H1 (cell line): ENCODE measurements around the gene CD81. TPM values are rescaled to one million over a fixed set of nuclear protein-coding genes. Genes with fewer than 3 reads are reported as not detected.

ENCODE experiments used
- CTCF ChIA-PET: fragments of 300-600 bp; sonication (Branson Sonifier 250); formaldehyde crosslinking; loops from one replicate; lab custom pipeline; 2021; ENCODE audit not compliant: partially characterized antibody; lab: Charles Lee
- POLR2A ChIA-PET: fragments of 300-600 bp; sonication (Branson Sonifier 250); formaldehyde crosslinking; loops from one replicate; lab custom pipeline; 2021; ENCODE audit warnings: inconsistent platforms; ENCODE audit not compliant: partially characterized antibody; lab: Charles Lee
- DNase-seq, 2 experiments: peaks; one replicate each; pipeline versions ENCODE4 v3.0.0 to v3.0.0-alpha.2; 2010 to 2022; ENCODE audit warnings: low spot score in 2 of 2, low read depth in 1 of 2, mixed read lengths in 1 of 2
- FAIRE-seq: peaks from 2 replicates; lab custom pipeline; 2011; peaks lifted over from hg19 to GRCh38; lab: Jason Lieb, UNC
- H2AFZ ChIP-seq: 2 replicates; pipeline ENCODE4 v1.8.1; 2012; ENCODE audit warnings: low read length, inconsistent platforms
- H2AK5ac ChIP-seq: 2 replicates; pipeline ENCODE4 v1.6.1; 2013; ENCODE audit warnings: low read depth, low read length
- H2BK120ac ChIP-seq: replicated peaks from 2 replicates; pipeline ENCODE3; 2013; ENCODE audit warnings: low read depth, low read length, inconsistent platforms
- H2BK12ac ChIP-seq: 2 replicates; pipeline ENCODE4 v1.6.1; 2013; ENCODE audit warnings: low read depth, low read length
- H2BK15ac ChIP-seq: 2 replicates; pipeline ENCODE4 v1.6.1; 2013; ENCODE audit warnings: low read length
- H2BK20ac ChIP-seq: 2 replicates; pipeline ENCODE4 v1.6.1; 2013; ENCODE audit warnings: low read length
- H2BK5ac ChIP-seq: 2 replicates; pipeline ENCODE4 v1.6.1; 2013; ENCODE audit warnings: low read depth, low read length
- H3K14ac ChIP-seq: 2 replicates; pipeline ENCODE4 v1.6.1; 2013; ENCODE audit warnings: inconsistent platforms; ENCODE audit not compliant: insufficient read length
- H3K18ac ChIP-seq: 2 replicates; pipeline ENCODE4 v1.6.1; 2013; ENCODE audit warnings: low read length; ENCODE audit errors: extremely low read depth
- H3K23ac ChIP-seq: 2 replicates; pipeline ENCODE4 v1.6.1; 2013; ENCODE audit warnings: inconsistent platforms; ENCODE audit not compliant: insufficient read length
- H3K23me2 ChIP-seq: 2 replicates; pipeline ENCODE4 v1.6.1; 2013; ENCODE audit warnings: low read depth, low read length
- H3K27ac ChIP-seq: 2 replicates; pipeline ENCODE4 v1.6.1; 2011; ENCODE audit warnings: low read depth, low read length, inconsistent platforms
- H3K27me3 ChIP-seq, 4 experiments: replicated peaks in 1 of 4; 1 replicate in 1 of 4; 2 replicates in 3 of 4; pipeline versions ENCODE4 v1.6.1 to v1.8.1; 2011 to 2013; ENCODE audit warnings: low read length in 3 of 4, mild to moderate bottlenecking in 3 of 4, inconsistent platforms in 2 of 4, mixed read lengths in 2 of 4, moderate library complexity in 1 of 4; ENCODE audit not compliant: control insufficient read depth in 3 of 4, insufficient read depth in 3 of 4; ENCODE audit errors: extremely low read depth in 1 of 4
- H3K36me3 ChIP-seq, 4 experiments: 2 replicates each; pipeline versions ENCODE4 v1.6.1 to v1.8.1; 2011 to 2013; ENCODE audit warnings: mild to moderate bottlenecking in 4 of 4, low read length in 3 of 4, moderate library complexity in 2 of 4, control low read depth in 1 of 4, inconsistent platforms in 1 of 4; ENCODE audit not compliant: insufficient read depth in 4 of 4, control insufficient read depth in 2 of 4
- H3K4ac ChIP-seq: replicated peaks from 2 replicates; pipeline ENCODE3; 2013; ENCODE audit warnings: low read length, low read depth, mixed read lengths, inconsistent platforms; ENCODE audit not compliant: insufficient read length
- H3K4me1 ChIP-seq, 4 experiments: replicated peaks in 1 of 4; 1 replicate in 1 of 4; 2 replicates in 3 of 4; pipeline versions ENCODE4 v1.6.1 to v1.8.1; 2011 to 2013; ENCODE audit warnings: low read length in 3 of 4, inconsistent platforms in 2 of 4, mixed read lengths in 1 of 4; ENCODE audit not compliant: insufficient read depth in 4 of 4, control insufficient read depth in 3 of 4
- H3K4me2 ChIP-seq, 2 experiments: 2 replicates each; pipeline versions ENCODE4 v1.6.1 to v1.8.1; 2011 to 2013; ENCODE audit warnings: low read depth in 2 of 2, low read length in 2 of 2, control low read depth in 1 of 2, inconsistent platforms in 1 of 2, mild to moderate bottlenecking in 1 of 2; ENCODE audit not compliant: insufficient read depth in 1 of 2
- H3K4me3 ChIP-seq, 4 experiments: fragments of 200-600, 300-600 bp in 1 of 4; sonication (generic), shearing (Covaris generic), sonication (Bioruptor Twin) in 1 of 4; 2 replicates each; pipeline versions ENCODE4 v1.5.1 to v1.8.1; 2011 to 2016; ENCODE audit warnings: low read length in 4 of 4, low read depth in 3 of 4, control low read depth in 2 of 4, inconsistent platforms in 2 of 4, mild to moderate bottlenecking in 2 of 4, mixed read lengths in 1 of 4, moderate library complexity in 1 of 4; ENCODE audit not compliant: insufficient read depth in 2 of 4; ENCODE audit errors: extremely low read depth in 1 of 4
- H3K56ac ChIP-seq: replicated peaks from 2 replicates; pipeline ENCODE3; 2013; ENCODE audit warnings: low read depth, mild to moderate bottlenecking, mixed read lengths, low read length, inconsistent platforms; ENCODE audit not compliant: insufficient read length
- H3K79me1 ChIP-seq: 2 replicates; pipeline ENCODE4 v1.6.1; 2013; ENCODE audit warnings: low read depth, low read length, control low read depth
- H3K79me2 ChIP-seq, 2 experiments: 2 replicates each; pipeline versions ENCODE4 v1.6.1 to v1.8.1; 2012 to 2013; ENCODE audit warnings: low read length in 2 of 2, mild to moderate bottlenecking in 2 of 2, inconsistent platforms in 1 of 2; ENCODE audit not compliant: insufficient read depth in 2 of 2, control insufficient read depth in 1 of 2
- H3K9ac ChIP-seq, 4 experiments: replicated peaks in 1 of 4; 1 replicate in 1 of 4; 2 replicates in 3 of 4; pipeline versions ENCODE4 v1.6.1 to v1.8.1; 2011 to 2013; ENCODE audit warnings: low read depth in 3 of 4, low read length in 3 of 4, control low read depth in 2 of 4, mild to moderate bottlenecking in 2 of 4, moderate library complexity in 2 of 4, inconsistent platforms in 1 of 4; ENCODE audit errors: extremely low read depth in 1 of 4
- H3K9me3 ChIP-seq, 2 experiments: 2 replicates each; pipeline versions ENCODE4 v1.6.1 to v1.8.1; 2012 to 2013; ENCODE audit warnings: mild to moderate bottlenecking in 2 of 2, moderate library complexity in 2 of 2, control low read depth in 1 of 2, inconsistent platforms in 1 of 2, low read depth in 1 of 2, low read length in 1 of 2, mixed read lengths in 1 of 2; ENCODE audit not compliant: insufficient read depth in 2 of 2
- H4K20me1 ChIP-seq, 2 experiments: replicated peaks in 1 of 2; 2 replicates each; pipeline versions ENCODE3 to v1.8.1; 2011 to 2013; ENCODE audit warnings: inconsistent platforms in 2 of 2, low read length in 2 of 2, mild to moderate bottlenecking in 1 of 2; ENCODE audit not compliant: insufficient read depth in 2 of 2, control insufficient read depth in 1 of 2
- H4K5ac ChIP-seq: 2 replicates; pipeline ENCODE4 v1.6.1; 2013; ENCODE audit warnings: low read length, low read depth, mixed read lengths, inconsistent platforms; ENCODE audit not compliant: insufficient read length
- H4K8ac ChIP-seq: 2 replicates; pipeline ENCODE4 v1.8.0; 2013; ENCODE audit warnings: mild to moderate bottlenecking, moderate library complexity, low read length, inconsistent platforms; ENCODE audit not compliant: insufficient read depth; ENCODE audit errors: extremely low read depth
- H4K91ac ChIP-seq: replicated peaks from 2 replicates; pipeline ENCODE3; 2013; ENCODE audit warnings: low read length, mixed read lengths, inconsistent platforms; ENCODE audit not compliant: insufficient read length
- CBX8 ChIP-seq: fragments of 300-800, 300-1000 bp; sonication (generic); IDR thresholded peaks from 2 replicates; pipeline ENCODE4 v1.7.1; 2016; ENCODE audit warnings: low read depth, low read length, borderline replicate concordance
- GABPA ChIP-seq: IDR thresholded peaks from 2 replicates; pipeline ENCODE4 v1.6.1; 2011; ENCODE audit warnings: mild to moderate bottlenecking, low read length, moderate library complexity, borderline replicate concordance; ENCODE audit not compliant: insufficient read depth
- TBP ChIP-seq: IDR thresholded peaks from 2 replicates; pipeline ENCODE4 v1.6.1; 2011; ENCODE audit warnings: low read depth, low read length, improper control_type of control experiment
- TEAD4 ChIP-seq: IDR thresholded peaks from 2 replicates; pipeline ENCODE4 v1.6.1; 2012; ENCODE audit warnings: low read depth, low read length, inconsistent platforms, mixed read lengths
- WGBS, 2 experiments: shearing (Covaris generic) in 1 of 2; methylation state at CpG; one replicate each; pipeline versions ENCODE4 v1.1.6 to v1.1.7; 2013 to 2015; ENCODE audit warnings: low lambda C conversion rate in 2 of 2, mixed read lengths in 2 of 2, inconsistent platforms in 1 of 2, low coverage in 1 of 2, missing lambda C conversion rate in 1 of 2; ENCODE audit not compliant: insufficient replicate concordance in 2 of 2, insufficient coverage in 1 of 2, insufficient read length in 1 of 2; ENCODE audit errors: extremely low coverage in 1 of 2, missing lambda C conversion rate in 1 of 2; 5-methylcytosine and 5-hydroxymethylcytosine counted together
- polyA plus RNA-seq, 7 experiments: library from polyadenylated mRNA; depleted of rRNA in 3 of 7; stranded (reverse) in 5 of 7; unstranded in 2 of 7; fragments of >200 nt in 5 of 7; fragments of 200-250 nt in 2 of 7; gene quantifications; 1 replicate in 5 of 7; 2 replicates in 1 of 7; 4 replicates in 1 of 7; pipeline versions ENCODE4 v1.2.1 to v1.2.3, GENCODE V29; 2011 to 2013; ENCODE audit warnings: missing spikeins in 2 of 7, mixed read lengths in 2 of 7
- total RNA-seq: library from RNA; stranded (reverse); fragmentation: NEBNext Ultra II Directional; extraction: Animal tissue kit (Norgen Biotek cat#: 25700); gene quantifications from 2 replicates; pipeline ENCODE4 v1.2.1, GENCODE V29; 2021

Gene CD81
- total and polyA plus RNA-seq, 2 of the 8 experiments (the other 6 are each of a cell fraction or from before 2014, with no cell fraction given) = 238 to 309 TPM

GRCh38 chr11:2379466-2380174, 2.5 kb downstream of the CD81 start:
- peaks cover 0 to 2% (median 0%) of the 10 kb centered on the region in 4 experiments; a peak in 1 of 7 replicates for H3K27me3 ChIP-seq
- no peaks in the 10 kb centered on the region for H3K36me3 ChIP-seq
- H3K79me1 ChIP-seq = peaks cover 18% of the 10 kb centered on the region
- no peak overlapping the region; a peak in 1 of 4 replicates for H3K4me2 ChIP-seq
- H3K23me2 ChIP-seq = peaks cover 11% of the 10 kb centered on the region; the same call in 1 of the 2 replicates
- H2AK5ac ChIP-seq = 0 out of 2 replicates have a peak overlapping the region, but pooled peaks have one; percentile 39
- no peak overlapping the region for H2BK20ac ChIP-seq
- DNase-seq (no peak), FAIRE-seq (no peak)
- H3K4me3 ChIP-seq = no peak overlapping the region
- H3K4me1 ChIP-seq = peaks cover 0 to 19% (median 8%) of the 10 kb centered on the region in 4 experiments; a peak in 6 of 7 replicates
- 88% methylated on average over 10 of the region's 11 CpGs; no CpG with 5 or more reads in 1 of the 2 experiments for WGBS, 2 experiments
- H3K56ac ChIP-seq = no peak overlapping the region
- H2BK15ac ChIP-seq = no peak overlapping the region
- ChIA-PET POLR2A (interaction anchor here (0.7 kb wide), 1 partner anchor 24 kb away, joined by 3 read pairs; no protein-coding TSS in a partner anchor), CTCF (no interaction called here)
- no peak overlapping the region for H4K5ac ChIP-seq
- no peak overlapping the region for H2AFZ ChIP-seq
- H3K14ac ChIP-seq = no peak overlapping the region
- H3K18ac ChIP-seq = no peak overlapping the region
- no peak overlapping the region for H2BK120ac ChIP-seq
- H2BK12ac ChIP-seq = 0 out of 2 replicates have a peak overlapping the region, but pooled peaks have one; percentile 27
- H4K20me1 ChIP-seq = peaks cover 30 to 55% of the 10 kb centered on the region in 2 experiments
- H3K9me3 ChIP-seq = no peaks in the 10 kb centered on the region
- H4K8ac ChIP-seq = no peak overlapping the region
- no peak overlapping the region for H3K9ac ChIP-seq
- no peak for TF ChIP-seq GABPA
- no peak for TF ChIP-seq CBX8
- no peak for TF ChIP-seq TEAD4
- TF ChIP-seq TBP = no peak
- H3K23ac ChIP-seq = no peak overlapping the region
- no peak overlapping the region for H4K91ac ChIP-seq
- H3K27ac ChIP-seq = no peak overlapping the region; the same call in 1 of the 2 replicates
- H3K79me2 ChIP-seq = peaks cover 20 to 62% of the 10 kb centered on the region in 2 experiments; a peak in 3 of 4 replicates
- no peak overlapping the region for H3K4ac ChIP-seq
- H2BK5ac ChIP-seq = peak overlapping the region; percentile 60; the same call in 1 of the 2 replicates
